ENCODE results near the gene EIF4G1.

The EIF4G1 gene

DNA sequence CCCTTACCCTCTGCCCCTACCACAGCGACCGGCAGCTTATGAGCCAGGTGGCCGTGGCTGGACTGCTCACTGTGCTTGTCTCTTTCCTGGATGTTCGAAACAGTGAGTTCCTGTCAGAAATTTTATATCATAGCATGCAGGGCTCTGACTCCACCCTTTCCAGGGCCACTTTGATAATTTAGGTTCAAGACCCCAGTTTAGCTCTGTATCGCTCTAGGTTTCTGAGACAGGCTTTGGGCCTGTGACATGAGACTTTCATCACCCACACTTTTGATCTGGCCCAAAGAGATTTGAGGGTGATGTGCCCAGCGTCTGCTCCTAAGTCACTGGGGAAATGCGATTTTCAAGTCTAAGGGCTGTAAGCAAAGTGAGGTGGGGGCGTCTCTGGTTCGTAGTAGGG is 6.5 kb upstream of the EIF4G1 start:
- DNase-seq (ENCODE audit: low read depth in 2 of 2) = no peak

DNA sequence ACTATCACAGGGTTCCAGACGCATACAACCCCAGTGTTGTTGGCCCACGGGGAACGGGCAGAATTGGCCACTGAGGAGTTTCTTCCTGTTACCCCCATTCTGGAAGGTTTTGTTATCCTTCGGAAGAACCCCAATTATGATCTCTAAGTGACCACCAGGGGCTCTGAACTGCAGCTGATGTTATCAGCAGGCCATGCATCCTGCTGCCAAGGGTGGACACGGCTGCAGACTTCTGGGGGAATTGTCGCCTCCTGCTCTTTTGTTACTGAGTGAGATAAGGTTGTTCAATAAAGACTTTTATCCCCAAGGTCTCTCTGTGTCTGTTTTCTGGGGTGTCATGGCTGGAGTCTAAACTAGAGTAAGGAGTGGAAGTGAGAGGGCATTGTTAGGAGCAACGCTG is 5.7 kb upstream of the EIF4G1 start:
- no peak for DNase-seq (ENCODE audit: low read depth in 2 of 2)

DNA sequence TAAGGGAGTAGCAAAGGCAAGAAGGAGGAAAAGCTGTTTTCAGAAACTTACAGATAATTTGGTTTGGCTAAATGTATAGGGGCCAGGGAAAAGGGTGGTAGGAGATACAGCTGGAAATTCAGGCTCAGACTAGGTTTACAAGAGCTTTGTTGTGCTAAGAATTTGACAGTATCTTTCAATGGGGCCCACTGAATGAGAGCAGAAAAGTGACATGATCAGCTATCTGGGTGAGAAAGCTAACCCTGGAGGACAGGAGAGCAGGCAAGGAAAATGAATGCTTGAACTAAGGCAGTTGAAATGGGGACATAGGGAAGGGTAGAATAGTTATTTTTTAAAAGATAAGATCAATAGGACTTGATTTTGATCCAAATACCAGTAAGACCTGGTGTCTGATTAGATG is 2.8 kb upstream of the EIF4G1 start:
- DNase-seq (ENCODE audit: low read depth in 2 of 2) = no peak

DNA sequence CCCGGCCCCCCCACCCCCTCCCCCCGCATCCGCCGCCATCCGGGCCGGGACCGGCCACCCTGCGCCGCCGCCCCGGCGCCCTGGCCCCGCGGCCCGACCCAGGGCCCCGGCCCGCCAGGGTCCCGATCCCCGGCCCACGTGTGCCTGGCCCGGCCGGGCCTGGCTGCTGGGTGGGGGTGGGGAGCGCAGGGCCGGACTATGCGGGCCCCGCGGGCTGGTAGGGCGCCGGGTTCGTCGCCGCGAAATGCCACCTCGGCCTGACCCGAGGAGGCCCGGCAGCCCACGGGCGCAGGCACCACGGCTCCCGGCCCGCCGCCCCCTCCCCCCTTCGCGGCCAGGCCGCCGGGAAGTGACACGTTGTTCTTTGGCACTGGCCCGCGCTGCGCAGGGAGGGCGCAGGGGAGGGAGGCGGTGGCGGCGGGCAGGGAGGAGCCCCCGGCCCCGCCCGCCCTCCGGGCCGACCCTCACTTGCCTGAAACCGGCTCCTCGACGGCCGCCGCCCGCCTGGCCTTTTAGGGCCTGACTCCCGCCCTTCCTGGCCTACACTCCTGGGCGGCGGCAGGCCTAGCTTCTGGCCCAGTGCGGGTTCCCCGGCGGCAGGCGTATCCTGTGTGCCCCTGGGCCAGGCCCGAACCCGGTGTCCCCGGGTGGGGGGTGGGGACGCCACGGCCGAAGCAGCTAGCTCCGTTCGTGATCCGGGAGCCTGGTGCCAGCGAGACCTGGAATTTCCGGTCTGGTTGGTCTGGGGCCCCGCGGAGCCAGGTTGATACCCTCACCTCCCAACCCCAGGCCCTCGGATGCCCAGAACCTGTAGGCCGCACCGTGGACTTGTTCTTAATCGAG is 515 bp downstream of the EIF4G1 start:
- DNase-seq (ENCODE audit: low read depth in 2 of 2) = peak in 1 of 2 donors; percentile 34

DNA sequence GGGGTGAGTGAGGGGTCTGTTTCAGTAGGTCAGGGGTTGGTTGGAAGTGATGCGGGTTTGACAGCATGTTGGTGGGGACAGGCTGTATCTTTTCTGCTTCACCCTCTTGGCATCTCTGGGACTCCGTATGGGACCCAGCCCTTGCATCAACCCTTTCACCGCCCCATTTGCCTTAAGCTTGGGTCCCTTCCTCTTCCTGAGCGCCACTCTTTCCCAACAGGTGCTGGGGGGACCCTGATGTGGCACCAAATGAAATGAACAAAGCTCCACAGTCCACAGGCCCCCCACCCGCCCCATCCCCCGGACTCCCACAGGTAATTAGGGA is 1.1 kb downstream of the EIF4G1 start:
- no peak for DNase-seq (ENCODE audit: low read depth in 2 of 2)

DNA sequence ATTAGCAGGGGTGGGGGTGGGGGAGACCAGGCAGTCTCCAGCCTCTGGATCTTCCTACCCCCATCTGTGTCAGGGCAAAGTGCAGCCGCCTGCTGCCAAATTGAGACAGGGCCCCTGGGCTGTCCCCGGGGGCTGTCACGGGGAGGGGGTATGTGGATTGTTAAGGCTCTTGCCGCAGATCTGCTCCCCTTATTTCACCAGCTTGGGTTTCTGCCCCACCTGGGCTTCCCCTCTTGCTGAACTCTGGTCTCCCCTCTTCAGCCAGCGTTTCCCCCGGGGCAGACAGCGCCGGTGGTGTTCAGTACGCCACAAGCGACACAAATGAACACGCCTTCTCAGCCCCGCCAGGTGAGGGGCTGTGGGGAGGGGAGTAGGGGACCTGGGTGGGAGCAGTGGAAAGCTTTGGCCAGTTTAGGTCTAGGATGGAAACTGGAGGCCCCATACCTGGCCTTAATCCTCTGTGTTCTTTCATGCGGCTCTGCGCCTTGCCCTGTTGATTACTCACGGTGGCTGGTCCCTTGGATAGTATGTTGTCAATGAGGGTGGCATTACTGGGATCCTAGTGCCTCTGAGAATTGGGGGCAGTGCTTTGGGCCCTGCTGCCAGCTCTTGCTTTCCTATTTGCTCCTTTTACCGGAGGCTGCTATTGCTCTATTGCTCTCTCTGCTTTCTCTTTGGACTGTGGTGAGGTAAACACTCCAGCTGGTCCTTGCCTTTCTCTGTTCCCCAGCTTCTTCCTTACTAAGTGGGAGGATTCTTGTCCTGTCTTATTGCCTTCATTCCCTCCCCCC is 1.7 kb downstream of the EIF4G1 start:
- no peak for DNase-seq (ENCODE audit: low read depth in 2 of 2)

DNA sequence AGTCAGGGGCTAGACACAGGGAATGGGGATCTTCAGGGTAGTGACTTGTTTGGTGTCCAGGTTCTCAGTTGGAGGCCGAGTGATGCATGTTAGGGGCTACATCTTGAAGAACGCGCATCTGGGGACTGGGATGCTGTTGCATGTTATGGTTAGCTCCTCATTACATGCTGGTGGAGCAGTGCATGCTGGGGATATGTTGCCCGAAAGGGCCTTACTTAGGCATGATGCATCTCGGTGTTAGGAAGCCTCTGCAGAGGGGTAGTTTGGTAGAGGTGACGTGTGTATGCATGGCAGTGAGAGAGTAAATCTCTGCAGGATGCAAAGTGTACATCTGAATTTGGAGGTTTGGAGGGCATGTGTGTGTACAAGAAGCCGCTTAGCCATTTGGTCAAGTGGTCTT is 2.4 kb downstream of the EIF4G1 start:
- no peak for DNase-seq (ENCODE audit: low read depth in 2 of 2)

DNA sequence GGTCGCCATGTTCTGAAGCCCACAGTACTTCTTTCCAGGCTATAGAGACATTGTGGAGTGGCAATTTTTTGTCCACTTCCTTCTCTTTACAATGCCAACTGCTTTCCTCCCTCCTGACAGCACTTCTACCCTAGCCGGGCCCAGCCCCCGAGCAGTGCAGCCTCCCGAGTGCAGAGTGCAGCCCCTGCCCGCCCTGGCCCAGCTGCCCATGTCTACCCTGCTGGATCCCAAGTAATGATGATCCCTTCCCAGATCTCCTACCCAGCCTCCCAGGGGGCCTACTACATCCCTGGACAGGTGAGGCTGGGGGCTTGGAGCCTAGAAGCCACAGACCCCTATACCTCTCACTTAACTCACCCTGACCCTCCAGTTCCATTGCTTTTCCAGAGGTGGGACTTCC is 2.8 kb downstream of the EIF4G1 start:
- no peak for DNase-seq (ENCODE audit: low read depth in 2 of 2)

DNA sequence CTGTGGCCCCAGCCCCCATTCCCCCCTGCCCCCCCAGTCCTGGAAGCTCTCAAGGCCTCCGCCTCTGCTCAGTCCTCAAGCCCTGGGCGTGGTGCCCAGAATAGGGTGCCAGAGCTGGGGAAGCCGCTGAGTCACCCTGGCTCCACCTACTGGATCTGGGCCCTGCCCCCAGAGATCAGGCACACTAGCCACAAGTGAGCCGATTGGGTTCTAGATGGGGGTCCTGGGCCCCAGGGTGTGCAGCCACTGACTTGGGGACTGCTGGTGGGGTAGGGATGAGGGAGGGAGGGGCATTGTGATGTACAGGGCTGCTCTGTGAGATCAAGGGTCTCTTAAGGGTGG is 5.7 kb downstream of the EIF4G1 start:
- peak; percentile 36 to 41 for DNase-seq (ENCODE audit: low read depth in 2 of 2)

DNA sequence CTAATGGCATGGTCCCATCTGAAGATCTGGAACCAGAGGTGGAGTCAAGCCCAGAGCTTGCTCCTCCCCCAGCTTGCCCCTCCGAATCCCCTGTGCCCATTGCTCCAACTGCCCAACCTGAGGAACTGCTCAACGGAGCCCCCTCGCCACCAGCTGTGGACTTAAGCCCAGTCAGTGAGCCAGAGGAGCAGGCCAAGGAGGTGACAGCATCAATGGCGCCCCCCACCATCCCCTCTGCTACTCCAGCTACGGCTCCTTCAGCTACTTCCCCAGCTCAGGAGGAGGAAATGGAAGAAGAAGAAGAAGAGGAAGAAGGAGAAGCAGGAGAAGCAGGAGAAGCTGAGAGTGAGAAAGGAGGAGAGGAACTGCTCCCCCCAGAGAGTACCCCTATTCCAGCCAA is 7.3 kb downstream of the EIF4G1 start:
- no peak for DNase-seq (ENCODE audit: low read depth in 2 of 2)

DNA sequence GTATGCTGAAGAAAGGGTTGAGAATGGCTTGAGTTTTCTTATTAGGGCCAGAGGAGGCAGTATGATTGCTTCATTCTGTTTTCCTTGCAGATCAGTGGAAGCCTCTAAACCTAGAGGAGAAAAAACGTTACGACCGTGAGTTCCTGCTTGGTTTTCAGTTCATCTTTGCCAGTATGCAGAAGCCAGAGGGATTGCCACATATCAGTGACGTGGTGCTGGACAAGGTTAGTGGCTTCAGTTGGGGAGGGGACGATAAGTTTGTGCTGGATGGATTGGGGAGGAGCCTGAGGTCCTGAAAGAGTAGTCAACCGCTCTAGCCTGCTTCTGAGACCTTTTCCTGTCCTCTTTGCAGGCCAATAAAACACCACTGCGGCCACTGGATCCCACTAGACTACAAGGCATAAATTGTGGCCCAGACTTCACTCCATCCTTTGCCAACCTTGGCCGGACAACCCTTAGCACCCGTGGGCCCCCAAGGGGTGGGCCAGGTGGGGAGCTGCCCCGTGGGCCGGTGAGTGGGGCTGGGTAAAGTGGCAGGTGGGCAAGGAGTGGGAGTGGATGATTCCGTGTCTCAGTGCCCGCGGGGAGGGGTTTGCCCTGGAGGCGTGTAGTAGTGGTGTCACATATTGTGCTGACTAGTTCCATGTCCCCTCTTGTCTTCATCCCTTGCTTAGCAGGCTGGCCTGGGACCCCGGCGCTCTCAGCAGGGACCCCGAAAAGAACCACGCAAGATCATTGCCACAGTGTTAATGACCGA is 8.5 kb downstream of the EIF4G1 start:
- DNase-seq (ENCODE audit: low read depth in 2 of 2) = no peak

DNA sequence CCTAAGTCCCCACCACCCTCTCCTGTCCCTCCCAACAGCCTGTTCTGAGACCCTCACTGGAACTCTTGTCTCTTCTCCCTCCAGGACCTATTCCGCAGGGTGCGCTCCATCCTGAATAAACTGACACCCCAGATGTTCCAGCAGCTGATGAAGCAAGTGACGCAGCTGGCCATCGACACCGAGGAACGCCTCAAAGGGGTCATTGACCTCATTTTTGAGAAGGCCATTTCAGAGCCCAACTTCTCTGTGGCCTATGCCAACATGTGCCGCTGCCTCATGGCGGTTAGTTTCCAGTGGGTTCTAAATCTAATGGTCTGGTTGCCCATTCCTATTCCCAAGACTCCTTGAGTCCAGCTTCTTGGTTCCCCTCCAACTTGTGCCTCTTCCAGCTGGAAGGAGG is 9.3 kb downstream of the EIF4G1 start:
- DNase-seq (ENCODE audit: low read depth in 2 of 2) = no peak

DNA sequence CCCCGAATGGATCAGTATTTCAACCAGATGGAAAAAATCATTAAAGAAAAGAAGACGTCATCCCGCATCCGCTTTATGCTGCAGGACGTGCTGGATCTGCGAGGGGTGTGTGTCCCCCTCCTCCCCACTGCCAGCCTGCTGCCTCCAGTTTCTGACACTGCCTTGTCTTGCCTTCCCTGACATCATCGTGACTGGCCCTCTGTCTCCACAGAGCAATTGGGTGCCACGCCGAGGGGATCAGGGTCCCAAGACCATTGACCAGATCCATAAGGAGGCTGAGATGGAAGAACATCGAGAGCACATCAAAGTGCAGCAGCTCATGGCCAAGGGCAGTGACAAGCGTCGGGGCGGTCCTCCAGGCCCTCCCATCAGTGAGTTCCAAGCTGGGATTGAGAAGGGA is 10.9 kb downstream of the EIF4G1 start:
- no peak for DNase-seq (ENCODE audit: low read depth in 2 of 2)

DNA sequence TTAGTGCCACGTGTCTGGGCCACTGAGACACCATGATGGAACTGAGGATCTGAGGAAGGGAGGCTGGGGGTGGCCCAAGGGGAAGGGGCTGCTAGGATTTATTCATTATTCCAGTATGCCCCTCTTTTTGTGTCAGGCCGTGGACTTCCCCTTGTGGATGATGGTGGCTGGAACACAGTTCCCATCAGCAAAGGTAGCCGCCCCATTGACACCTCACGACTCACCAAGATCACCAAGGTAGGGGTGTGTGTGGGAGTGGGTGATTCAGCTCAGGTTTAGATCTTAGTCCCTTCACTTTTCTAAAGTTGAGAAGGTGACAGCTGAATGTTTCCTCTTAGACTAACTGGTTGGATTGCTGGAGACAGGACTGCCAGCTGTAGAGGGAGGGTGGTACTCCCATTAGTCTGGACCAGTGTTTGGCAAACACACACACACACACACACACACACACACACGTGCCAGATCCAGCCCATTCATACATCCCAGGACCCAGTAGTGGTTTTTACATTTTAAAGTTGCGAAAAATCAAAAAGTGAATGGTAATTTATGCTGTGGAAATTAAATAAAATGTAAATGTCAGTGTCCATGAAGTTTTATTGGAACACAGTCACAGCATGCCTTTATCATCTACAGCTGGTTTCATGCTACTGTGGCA is 11.4 kb downstream of the EIF4G1 start:
- peak in 1 of 2 donors; percentile 41 for DNase-seq (ENCODE audit: low read depth in 2 of 2)

DNA sequence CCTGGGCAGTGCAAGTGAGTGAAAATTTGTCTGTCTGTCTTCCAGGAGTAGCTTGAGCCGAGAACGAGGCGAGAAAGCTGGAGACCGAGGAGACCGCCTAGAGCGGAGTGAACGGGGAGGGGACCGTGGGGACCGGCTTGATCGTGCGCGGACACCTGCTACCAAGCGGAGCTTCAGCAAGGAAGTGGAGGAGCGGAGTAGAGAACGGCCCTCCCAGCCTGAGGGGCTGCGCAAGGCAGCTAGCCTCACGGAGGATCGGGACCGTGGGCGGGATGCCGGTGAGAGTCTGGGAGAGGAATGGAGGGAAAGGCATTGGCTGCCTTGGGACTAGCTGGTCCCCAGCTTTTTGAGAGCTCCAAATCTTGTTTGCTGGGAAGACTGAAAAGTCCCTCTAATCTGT is 12.8 kb downstream of the EIF4G1 start:
- no peak for DNase-seq (ENCODE audit: low read depth in 2 of 2)

DNA sequence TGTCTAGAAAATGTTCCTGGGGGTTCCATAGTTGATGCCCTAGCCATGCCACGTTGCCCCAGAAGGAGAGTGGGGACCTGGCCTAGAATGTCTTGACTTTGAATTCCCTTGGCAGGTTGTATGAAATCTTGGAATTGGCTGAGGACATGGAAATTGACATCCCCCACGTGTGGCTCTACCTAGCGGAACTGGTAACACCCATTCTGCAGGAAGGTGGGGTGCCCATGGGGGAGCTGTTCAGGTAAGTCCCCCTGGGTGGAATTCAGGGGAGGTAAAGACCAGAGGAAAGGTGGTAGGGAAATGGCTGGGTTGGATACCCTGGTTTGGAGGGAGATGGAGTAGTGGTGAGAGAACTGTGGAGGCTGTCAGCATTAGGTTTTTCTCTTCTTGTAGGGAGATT is 14.1 kb downstream of the EIF4G1 start:
- no peak for DNase-seq (ENCODE audit: low read depth in 2 of 2)

DNA sequence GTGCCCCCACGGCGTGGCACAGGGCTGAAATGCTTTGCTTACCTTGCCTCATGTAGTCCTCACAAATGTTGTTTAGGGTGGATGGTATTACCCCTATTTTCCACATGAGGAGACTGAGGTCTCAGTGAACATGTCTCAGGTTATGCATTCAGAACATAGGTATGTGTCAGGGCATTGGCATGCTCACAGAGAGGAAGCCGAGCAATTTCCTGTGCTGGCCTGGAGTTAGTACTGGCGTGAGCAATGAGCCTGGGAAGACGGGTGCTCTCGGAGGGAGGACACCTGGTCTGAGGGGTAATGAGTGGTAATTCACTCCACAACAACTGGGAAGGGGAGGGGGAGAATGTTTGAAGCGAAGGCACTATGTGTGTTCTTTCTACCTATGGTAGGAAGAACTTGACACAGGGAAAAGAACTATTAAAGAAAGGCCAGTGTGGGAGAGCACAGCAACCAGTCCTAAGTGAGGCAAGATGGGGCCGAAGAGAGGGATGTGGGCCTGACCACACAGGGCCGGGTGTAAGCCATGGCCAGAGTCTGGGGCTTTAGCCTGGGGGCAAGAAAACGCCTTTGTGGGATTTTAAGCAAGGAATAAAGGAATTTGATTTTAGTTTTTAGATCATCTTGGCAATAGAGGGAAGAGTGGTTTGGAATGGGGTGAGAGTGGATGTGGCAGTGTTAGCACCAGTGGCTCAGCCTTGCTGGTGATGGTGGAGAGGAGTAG is 18.1 kb downstream of the EIF4G1 start:
- DNase-seq (ENCODE audit: low read depth in 2 of 2) = no peak

DNA sequence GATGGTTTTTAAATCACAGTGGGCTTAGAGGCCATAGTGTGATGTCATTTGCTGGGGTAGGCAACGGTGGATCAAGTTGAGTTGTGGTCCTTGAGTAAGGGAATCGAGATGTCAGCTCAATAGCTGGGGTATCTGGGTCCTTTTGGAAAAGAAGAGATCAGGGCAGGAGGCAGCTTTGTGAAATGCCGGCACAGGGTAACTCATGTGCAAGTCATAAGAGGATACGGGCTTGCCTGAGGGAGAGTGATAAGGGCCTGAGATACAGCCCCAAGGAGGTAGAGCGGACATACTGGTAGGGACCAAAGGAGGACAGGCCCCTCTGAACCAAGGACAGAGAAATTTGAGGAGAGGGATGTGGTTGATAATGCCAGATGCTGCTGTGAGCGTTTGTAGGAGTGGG is 18.8 kb downstream of the EIF4G1 start:
- DNase-seq (ENCODE audit: low read depth in 2 of 2) = no peak

DNA sequence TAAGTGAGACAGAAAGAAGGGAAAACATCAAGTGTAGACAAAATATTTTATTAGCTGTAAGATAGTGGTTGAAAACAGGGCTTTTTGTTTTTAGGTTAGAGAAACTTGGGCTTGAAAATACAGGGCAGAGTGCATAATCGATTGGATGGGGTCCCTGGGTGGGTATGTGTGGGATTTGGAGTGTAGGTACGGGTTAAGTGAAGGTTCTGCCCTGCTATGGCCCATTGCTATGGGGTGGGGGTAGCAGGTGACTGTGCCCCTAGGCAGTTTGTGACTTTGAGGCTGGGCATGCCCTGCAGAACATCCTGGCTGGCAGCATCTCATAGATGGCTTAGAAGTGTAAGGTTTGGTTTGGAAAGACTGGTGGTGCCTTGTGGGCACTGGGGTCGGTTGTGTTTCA is 19.3 kb downstream of the EIF4G1 start:
- DNase-seq (ENCODE audit: low read depth in 2 of 2) = no peak

DNA sequence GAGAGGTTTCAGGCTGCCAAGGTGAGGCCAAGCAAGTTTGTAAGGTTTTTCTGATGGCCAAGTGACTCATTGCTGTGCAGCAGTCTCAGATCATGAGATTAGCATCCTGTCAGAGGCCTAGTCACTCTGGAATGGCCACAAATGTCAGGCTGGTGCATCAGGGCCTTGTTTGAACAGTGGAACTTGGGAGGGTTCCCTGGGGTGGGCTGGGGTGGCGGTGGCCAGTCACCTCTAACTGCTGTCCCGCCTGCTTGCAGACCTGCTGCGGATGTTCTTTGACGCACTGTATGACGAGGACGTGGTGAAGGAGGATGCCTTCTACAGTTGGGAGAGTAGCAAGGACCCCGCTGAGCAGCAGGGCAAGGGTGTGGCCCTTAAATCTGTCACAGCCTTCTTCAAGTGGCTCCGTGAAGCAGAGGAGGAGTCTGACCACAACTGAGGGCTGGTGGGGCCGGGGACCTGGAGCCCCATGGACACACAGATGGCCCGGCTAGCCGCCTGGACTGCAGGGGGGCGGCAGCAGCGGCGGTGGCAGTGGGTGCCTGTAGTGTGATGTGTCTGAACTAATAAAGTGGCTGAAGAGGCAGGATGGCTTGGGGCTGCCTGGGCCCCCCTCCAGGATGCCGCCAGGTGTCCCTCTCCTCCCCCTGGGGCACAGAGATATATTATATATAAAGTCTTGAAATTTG is 20.2 kb downstream of the EIF4G1 start:
- peak in 1 of 2 donors; percentile 35 for DNase-seq (ENCODE audit: low read depth in 2 of 2)

DNA sequence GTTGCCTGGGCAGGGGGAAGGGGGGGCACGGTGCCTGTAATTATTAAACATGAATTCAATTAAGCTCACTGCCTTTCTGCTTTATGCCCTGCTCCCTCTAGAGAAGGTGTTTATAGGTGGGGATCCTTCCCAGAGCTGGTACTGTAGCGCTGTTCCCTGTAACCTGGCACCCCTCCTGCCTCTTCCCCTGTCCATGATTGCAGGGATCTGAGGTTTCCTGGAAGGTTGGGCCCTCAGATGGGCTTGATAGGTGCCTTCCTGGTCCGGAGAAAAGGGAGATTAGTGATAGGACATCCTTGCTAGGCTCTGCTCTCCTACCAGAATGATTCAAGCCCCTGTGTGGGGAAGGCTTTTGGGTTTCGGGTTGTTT is 20.9 kb downstream of the EIF4G1 start:
- DNase-seq (ENCODE audit: low read depth in 2 of 2) = no peak
